Peyer's patch (tissue), 4 donors: ENCODE results near the gene MDM4.

Experiments
- CTCF ChIP-seq, 6 experiments: fragments of 450-650 bp in 4 of 6; fragments of 200-600 bp in 2 of 6; sonication (generic) in 1 of 6; IDR thresholded peaks; one replicate each; pipeline ENCODE4 v1.5.1; 2017 to 2019; ENCODE audit warnings: antibody characterized with exemption in 6 of 6, mild to moderate bottlenecking in 3 of 6, moderate library complexity in 1 of 6
- POLR2A ChIP-seq, 2 donors: fragments of 450-650 bp; IDR thresholded peaks; one replicate each; pipeline ENCODE4 v1.5.1; 2017; ENCODE audit warnings: antibody characterized with exemption in 2 of 2, mild to moderate bottlenecking in 2 of 2, moderate library complexity in 2 of 2

DNA sequence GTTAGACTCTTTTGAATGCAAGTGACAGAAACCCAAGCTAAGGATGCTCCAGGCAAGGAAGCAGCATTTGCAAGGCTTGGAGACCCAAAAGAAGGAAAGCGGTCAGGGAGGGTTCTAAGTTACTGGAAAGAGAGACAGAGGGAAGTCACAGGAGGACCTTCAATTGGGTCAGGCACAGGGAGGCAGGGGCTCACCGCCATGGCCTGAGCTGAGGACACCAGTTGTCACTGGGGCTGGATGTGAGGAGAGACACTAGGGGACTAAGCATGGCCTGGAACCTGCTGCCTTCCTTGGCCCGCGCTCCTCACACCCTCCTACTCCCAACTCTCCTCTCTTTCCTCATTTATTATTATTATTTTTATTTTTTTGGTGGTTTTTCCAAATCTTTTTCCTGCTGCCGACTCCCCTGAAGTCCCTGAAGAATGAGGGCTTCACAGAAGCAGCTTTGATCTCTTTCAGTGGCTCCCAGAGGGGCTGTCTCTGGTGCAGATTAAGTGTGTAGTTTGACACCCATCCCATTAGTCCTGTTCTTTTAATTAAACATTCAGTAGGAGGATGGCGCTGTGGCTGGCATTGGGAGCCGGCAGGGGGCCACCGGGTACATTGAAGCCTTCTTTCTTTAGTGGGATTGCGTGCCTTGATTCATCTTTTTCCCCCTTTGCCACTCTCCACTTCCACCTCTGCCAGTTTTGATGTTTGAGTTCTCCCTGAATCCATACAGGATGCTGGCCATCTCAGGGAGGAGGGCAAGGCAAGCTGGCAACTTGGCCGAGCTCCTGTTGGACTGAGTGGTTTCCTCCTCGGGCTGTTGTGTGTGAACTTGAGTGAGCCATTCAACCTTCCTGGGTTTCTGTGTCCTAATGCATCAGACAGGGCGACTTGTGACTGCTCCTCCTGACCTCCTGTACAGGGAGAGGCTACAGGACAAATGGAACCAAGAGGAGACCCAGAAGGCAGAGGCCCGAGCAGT is 59.3 kb downstream of the MDM4 start:
- TF ChIP-seq CTCF (IDR thresholded peaks at IDR 0.05), result no peak
- TF ChIP-seq POLR2A (IDR thresholded peaks at IDR 0.05), result no peak
